AG04449 (cell line): ENCODE measurements around the gene PI4K2A.

Experiments used
- CTCF ChIA-PET: fragments of 350-600 bp; formaldehyde crosslinking; extraction: SDS; loops from one replicate; lab custom pipeline; 2021; ENCODE audit warnings: antibody characterized with exemption; lab: Yijun Ruan, JAX
- POLR2A ChIA-PET: fragments of 400-600, 350-600 bp; formaldehyde crosslinking; extraction: SDS; loops from one replicate; lab custom pipeline; 2020; ENCODE audit warnings: antibody characterized with exemption, inconsistent platforms; lab: Yijun Ruan, JAX
- DNase-seq: peaks from one replicate; pipeline ENCODE4 v3.0.0-alpha.2; 2010; ENCODE audit warnings: low read depth, low spot score
- H3K4me3 ChIP-seq: 2 replicates; pipeline ENCODE4 v1.5.1; 2011; ENCODE audit warnings: low read depth, mild to moderate bottlenecking, control low read depth, low read length
- TF ChIP-seq, protein P1 (sequence below): IDR thresholded peaks from one replicate; pipeline ENCODE4 v1.5.1; 2011; ENCODE audit warnings: mild to moderate bottlenecking, moderate library complexity, low read length, control low read depth, inconsistent platforms; ENCODE audit not compliant: insufficient read depth; ENCODE audit errors: missing control alignments

Gene PI4K2A

DNA sequence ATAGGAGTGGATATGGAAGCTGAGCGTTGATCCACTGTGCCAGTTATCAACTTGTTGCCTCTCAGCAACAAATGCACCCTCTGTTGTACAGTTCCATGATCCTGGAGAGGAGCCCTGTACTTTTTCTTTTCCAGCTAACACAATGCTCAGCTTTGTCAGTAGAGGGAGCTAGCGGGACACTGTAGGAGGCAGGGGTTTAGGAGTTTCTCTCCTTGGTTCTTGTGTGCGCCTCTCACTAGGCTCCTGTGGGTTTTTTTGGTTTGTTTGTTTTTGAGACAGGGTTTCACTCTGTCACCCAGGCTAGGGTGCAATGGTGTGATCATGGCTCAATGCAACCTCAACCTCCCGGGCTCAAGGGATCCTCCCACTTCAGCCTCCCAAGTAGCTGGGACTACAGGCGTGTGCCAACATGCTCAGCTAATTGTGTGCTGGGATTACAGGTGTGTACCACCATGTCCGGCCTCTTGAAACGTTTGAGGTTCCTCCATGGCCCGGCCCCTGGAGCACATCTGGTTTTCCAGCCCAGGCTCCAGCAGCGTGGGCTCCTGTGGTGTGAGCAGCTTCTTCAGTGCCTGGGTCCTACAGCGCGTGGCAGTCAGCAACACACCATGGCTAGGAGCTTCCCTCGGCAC lies 61.1 kb downstream of the PI4K2A start:
- H3K4me3 ChIP-seq: no peak overlapping the region
- POLR2A ChIA-PET: interaction anchor here (0.7 to 1.5 kb wide), 3 partner anchors 22 to 35 kb away, joined by 3 to 4 read pairs (median 3); partner anchors contain the start of gene ZFYVE27
- CTCF ChIA-PET: interaction anchor here (0.7 to 21.1 kb wide), 19 partner anchors 12 to 619 kb away, joined by 3 to 664 read pairs (median 4); partner anchors contain the start of genes AVPI1, MARVELD1 and ZFYVE27
- no peak for DNase-seq
- TF ChIP-seq, protein P1, sequence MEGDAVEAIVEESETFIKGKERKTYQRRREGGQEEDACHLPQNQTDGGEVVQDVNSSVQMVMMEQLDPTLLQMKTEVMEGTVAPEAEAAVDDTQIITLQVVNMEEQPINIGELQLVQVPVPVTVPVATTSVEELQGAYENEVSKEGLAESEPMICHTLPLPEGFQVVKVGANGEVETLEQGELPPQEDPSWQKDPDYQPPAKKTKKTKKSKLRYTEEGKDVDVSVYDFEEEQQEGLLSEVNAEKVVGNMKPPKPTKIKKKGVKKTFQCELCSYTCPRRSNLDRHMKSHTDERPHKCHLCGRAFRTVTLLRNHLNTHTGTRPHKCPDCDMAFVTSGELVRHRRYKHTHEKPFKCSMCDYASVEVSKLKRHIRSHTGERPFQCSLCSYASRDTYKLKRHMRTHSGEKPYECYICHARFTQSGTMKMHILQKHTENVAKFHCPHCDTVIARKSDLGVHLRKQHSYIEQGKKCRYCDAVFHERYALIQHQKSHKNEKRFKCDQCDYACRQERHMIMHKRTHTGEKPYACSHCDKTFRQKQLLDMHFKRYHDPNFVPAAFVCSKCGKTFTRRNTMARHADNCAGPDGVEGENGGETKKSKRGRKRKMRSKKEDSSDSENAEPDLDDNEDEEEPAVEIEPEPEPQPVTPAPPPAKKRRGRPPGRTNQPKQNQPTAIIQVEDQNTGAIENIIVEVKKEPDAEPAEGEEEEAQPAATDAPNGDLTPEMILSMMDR: peak; percentile 86

DNA sequence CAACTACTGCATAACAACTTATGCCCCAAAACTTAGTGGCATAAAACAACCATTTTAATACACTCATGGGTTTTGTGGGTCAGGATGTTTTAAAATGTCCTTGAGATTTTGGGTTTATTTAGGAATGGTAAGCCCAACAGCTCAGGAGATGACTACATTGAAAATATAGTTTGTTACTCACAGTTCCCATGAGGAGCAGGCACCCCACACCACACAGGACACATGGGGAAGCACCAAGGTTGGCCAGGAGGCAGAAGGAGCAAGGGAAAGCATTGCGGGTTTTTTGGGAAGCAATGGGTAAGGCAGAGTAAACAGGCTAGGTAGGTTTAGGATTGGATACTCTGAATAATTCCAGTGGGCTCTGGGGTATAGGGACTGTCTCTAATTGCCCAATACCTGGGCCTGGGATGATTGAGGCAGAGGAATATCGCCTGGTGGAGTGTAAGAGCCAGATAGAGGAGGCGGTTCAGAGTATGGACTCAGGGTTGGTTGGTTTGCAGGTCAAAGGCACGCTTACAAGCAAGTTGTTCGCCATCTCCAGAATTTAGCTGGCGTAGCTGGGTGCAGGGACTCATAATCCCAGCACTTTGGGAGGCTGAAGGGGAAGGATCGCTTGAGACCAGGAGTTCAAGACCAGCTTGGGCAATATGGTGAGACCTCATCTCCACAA lies 63.1 kb downstream of the PI4K2A start:
- TF ChIP-seq, protein P1: no peak
- POLR2A ChIA-PET: interaction anchor here (1.3 kb wide), 1 partner anchor 16 kb away, joined by 3 read pairs; the partner anchor contains the start of gene AVPI1

DNA sequence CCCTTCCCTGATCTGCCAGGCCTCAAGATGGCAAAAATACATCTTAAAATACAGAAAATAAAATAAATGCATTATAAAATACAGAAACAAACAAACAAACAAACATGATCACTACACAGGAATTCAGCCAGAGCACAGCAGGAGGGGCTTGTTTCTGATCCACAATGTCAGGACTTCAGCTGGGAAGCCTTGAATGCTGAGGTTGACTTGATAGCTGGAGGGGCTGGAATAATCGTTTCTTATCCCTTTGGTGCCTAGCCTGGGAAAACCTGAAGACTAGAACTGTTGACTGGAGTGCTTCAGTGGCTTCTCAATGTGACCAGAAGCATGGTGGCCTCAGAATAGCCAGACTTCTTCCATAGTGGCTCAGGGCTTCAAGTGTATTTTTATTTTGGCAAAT lies 63.9 kb downstream of the PI4K2A start:
- TF ChIP-seq, protein P1: no peak
- CTCF ChIA-PET: interaction anchor here (1.1 to 21.1 kb wide), 5 partner anchors 10 to 29 kb away, joined by 3 to 664 read pairs (median 147); partner anchors contain the start of genes AVPI1, MARVELD1 and ZFYVE27
- POLR2A ChIA-PET: interaction anchor here (0.9 kb wide), 1 partner anchor 9 kb away, joined by 3 read pairs; the partner anchor contains the start of gene MARVELD1
- H3K4me3 ChIP-seq: no peak overlapping the region
- no peak for DNase-seq

More for the DNA sequence above, 63.1 kb downstream of the PI4K2A start:
- DNase-seq: no peak
- no peak overlapping the region for H3K4me3 ChIP-seq
- CTCF ChIA-PET: interaction anchor here (1.1 to 21.1 kb wide), 7 partner anchors 10 to 39 kb away, joined by 3 to 664 read pairs (median 95); partner anchors contain the start of genes AVPI1, MARVELD1 and ZFYVE27

DNA sequence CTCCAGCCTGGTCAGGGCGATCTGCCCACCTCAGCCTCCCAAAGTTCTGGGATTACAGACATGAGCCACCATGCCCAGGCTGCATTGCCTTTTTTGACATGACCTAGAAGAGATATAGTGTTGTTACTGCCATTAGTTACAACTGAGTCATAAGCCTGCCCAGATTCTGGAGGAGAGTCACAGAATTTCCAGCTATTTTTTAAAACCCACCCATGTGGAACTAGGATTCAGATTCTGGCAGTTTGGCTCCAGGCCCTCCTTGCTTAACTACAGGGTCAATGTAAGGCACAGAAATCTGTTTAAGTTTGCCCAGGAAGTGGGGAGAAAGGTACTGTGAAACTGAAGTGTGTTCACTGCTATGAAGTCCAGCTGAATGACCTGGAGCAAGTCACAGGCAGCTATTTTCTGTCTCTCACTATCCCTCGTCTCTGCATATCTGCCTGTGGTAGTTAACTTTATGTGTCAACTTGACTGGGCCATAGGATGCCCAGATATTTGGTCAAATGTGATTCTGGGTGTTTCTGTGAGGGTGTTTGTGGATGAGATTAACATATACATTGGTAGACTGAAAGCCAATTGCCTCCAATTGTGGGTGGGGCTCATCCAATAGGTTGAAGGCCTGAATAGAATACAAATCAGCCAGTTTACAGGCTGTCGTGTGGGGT lies 64.7 kb downstream of the PI4K2A start:
- ChIA-PET CTCF (interaction anchor here (1.0 to 21.1 kb wide), 6 partner anchors 7 to 30 kb away, joined by 3 to 664 read pairs (median 121); partner anchors contain the start of genes AVPI1, MARVELD1 and ZFYVE27), POLR2A (interaction anchor here (0.9 kb wide), 1 partner anchor 8 kb away, joined by 3 read pairs; the partner anchor contains the start of gene MARVELD1)
- no peak for DNase-seq
- no peak overlapping the region for H3K4me3 ChIP-seq
- TF ChIP-seq, protein P1: no peak

DNA sequence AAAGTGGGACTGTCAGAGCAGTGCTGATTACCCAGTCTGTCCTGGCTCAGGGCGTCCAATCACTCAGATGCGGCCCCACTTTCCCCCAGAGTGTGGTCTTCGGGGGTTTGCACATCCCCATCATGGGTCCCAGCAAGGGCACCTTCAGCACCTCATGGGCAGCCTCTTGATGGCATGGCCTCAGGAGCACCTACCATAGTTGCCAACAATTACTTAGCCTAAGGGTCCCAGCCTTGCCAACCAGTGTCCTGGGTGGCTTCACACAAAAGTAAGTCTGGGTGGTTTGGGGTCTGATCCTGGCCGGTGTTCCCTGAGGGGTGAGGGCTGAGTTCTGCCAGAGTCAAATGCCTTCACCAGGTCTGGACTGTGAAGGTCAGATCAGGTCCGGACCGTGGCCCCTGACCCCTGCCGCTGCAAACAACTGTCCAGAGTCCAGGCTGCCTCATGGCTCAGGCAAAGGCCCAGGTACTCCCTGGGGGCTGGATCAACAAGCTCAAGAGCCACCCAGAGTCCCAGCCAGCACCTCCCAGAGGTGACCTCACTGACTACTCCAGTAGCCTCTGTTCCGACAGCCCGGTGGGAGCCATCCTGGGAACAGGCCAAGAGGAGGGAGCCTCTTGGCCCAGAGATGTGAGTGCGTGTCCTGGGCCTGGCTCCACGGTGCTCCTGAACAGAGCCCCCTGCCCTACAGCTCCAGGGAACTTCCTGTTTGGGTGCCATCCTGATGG lies 66.8 kb downstream of the PI4K2A start:
- TF ChIP-seq, protein P1: no peak
- ChIA-PET CTCF (interaction anchor here (4.2 to 21.1 kb wide), 5 partner anchors 12 to 29 kb away, joined by 37 to 664 read pairs (median 117); partner anchors contain the start of genes AVPI1 and ZFYVE27), POLR2A (no interaction called here)
- H3K4me3 ChIP-seq: no peak overlapping the region
- no peak for DNase-seq
